ENCODE measurements around the gene PLCB2.
A peak's percentile ranks its signal among the peaks of the same experiment; 100 is the strongest.

Gene PLCB2

DNA sequence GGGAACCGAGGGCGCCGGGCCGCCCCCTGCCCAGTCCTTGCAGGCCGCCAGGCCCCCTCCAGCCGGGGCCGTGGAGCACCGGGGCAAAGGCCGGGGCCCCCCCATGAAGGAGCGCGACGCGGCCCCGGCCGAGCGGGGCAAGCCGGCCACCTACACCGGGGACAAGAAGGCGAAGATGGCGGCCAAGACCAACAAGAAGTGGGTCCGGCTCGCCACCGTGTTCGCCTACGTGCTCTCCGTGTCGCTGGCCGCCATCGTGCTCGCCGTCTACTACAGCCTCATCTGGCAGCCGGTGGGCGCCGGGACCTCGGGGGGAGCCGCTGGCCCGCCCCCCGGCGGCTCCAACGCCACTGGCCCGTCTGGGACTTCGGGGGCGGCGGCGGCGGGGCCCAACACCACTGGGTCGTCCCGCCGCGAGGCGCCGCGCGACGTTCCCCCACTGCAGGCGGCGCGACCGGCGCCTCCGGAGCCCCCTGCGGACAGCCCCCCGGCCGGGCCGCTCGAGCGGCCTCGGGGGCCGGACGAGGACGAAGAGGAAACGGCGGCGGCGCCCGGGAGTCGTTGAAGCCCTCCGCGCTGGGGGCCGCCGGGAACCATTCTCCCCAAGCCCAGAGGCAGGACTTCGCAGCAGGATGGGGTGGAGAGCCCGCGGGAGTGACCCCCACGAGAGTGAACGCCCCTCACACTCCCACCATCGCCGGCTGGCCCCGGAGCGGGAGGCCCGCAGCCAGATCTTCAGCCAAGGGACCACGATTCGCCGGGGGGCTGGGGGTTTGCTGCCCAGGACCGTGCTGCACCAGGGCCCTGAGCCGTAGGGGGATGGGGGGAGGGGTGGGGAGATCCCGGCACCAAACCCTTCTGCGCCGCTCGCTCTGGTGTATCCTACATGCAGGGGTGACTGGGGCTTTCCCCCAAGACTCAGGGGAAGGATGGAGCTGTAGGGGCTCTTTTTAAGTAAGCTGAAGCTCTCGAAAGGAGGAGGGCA lies 16.5 kb upstream of the PLCB2 start:
- DNase-seq = no peak

- DNase-seq = peak; percentile 89
These were observed 15.7 kb upstream of the PLCB2 start, which contains the start of gene INAFM2 for GRCh38 chr15:40323239-40323952. TSS of gene INAFM2 (plus strand) at chr15:40323692. CDS start at chr15:40324056, 364 bp downstream.

- DNase-seq = no peak
These were observed 14.9 kb upstream of the PLCB2 start for GRCh38 chr15:40322531-40323238.

GRCh38 chr15:40320931-40321371 lies 13.2 kb upstream of the PLCB2 start:
- peak; percentile 26 for DNase-seq

DNA sequence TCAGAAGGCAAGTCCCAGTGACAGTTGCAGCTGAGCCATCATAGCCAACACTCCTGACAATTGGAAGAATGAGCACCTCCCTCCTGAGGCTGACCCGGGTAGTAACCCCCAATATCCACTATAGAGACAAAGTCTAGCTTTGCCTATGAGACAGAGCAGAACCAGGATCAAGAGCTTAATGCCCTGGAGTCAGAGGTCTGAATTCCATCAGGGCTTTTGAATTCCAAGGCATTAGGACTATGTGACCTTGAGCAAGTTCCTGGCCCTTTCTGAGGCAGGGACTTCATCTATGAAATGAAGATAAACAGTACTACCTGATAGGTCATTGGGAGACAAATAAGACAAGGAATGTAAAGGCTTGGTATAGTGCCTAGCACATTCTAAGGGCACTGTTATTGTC lies 12.7 kb upstream of the PLCB2 start:
- no peak for DNase-seq

DNA sequence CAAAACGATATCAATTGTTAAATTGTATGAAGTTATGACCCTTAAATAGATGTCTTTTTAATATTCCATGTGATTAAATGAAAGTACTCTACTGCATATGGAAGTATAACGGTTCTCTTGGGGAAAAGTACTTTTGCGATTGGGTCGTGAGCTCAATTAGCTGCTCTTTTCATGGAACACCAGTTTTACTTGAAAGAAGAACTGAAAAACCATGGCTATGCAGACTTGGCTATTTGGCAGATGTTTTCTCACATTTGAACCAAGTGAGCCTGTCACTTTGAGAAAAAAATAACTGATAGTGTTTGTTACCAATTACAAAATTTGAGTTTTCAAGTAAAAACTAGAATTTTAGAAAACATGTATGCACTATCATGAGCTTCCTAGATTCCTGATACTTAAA lies 9.8 kb upstream of the PLCB2 start:
- DNase-seq = no peak

- DNase-seq = no peak
These were observed 9.2 kb upstream of the PLCB2 start for GRCh38 chr15:40316931-40317330.

GRCh38 chr15:40314723-40315276 lies 7.1 kb upstream of the PLCB2 start:
- no peak for DNase-seq

DNA sequence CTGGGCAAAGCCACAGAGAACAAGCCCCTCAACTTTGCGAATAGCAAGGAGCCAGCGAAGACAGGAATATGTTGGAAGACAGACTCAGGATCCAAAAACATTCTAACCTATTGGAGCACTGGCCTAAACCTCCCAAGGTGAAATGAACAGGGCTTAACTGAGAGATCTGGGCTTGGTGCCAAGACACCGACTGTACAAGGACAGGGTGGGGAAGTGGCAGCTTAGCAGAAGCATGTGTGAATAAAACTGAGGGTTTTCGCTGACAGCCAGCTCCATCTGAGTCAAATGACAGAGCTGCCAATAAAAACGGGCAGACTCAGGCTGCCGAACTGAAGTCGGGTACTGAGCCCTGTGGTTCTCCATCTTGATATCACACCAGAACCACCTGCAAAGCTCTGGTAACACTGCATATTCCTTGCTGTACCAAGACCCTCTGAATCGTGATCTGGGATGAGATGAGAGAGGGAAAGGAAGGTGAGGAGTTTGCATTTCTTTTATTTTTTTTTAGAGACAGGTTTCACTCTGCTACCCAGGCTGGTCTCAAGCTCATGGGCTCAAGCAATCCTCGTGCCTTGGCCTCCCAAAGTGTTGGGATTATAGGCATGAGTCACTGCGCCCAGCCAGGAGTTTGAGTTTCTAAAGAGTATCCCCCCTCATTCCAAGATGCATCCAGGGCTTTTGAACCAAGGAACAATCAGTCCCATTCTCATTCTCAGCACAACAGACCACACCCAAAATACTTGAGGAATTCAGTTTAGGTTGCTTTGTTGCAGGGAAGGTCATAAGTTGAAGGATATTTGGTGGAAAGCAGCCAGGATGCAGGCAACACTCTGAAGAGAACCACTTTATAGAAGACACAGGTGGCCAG lies 6.0 kb upstream of the PLCB2 start:
- no peak for DNase-seq

- no peak for DNase-seq
These were observed 4.8 kb upstream of the PLCB2 start for GRCh38 chr15:40312370-40313158.

GRCh38 chr15:40310993-40311392 lies 3.3 kb upstream of the PLCB2 start:
- DNase-seq = no peak

DNA sequence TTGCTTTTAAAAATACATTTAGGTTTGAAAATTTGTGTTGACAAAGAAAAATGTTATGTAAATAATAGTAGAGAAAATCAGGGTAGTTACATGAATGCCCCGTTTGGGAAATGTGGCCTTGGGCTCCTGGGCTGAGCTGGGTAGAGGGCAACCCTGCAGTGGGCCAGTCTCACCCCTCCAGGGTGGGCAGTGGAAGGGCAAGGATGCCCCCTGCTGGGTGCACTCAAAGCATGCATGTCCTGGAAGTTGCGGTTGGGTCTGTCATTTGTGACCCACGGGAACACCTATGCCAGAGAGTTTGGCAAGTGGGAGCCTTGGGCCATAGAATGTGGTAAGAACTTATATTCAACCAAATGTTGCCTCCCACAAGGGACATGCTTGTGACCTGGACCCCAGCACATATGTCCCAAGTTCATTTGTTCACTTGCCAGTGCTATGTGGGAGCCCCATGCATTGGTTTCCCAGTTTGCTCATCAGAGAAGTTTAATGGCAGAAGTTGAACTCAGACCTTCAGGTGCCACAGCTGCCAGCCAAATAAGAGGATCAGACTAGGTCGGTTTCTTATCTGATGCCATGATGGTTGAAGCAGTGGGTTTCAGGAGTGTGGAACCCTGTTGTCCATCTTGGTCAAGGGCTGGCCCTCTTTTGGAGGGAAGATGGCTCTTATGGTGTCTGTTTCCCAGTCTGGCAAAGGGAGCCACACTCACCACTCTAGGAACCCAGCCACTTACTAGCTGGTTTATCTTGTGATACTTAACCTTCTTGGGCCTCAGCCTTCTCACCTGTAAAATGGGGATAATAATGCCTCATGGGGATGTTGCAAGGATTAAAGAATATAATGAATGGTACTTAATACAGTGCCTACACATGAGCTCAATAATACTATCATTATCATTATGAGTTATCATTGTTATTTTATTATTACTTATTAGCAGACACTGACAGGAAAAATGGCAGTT lies 2.5 kb upstream of the PLCB2 start:
- peak; percentile 45 for DNase-seq

DNA sequence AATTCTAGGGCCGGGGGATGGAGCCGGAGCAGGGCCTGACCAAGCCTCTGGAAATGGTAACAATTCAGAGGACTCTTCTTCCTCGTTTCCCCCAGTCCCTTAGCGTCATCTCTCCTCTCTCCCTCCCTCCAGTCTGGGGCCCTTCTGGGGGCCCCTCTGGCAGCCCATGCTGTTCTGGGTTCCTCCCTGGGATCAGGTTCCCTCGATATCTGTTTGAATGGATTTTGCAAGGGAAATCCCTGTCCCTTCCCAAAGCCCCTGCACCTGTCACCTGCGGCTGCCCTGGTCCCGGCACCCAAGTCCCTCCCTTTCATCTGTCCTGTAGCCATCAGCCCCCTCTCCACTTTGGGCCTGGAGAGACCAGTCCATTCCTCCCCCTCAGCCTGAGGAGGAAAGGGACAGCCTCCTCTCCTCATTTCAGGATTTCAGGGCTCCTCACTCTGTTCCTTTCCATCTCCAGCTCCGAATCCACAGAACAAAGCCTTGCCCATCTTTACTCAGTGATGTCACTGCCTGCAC lies 1.7 kb upstream of the PLCB2 start:
- DNase-seq = no peak

DNA sequence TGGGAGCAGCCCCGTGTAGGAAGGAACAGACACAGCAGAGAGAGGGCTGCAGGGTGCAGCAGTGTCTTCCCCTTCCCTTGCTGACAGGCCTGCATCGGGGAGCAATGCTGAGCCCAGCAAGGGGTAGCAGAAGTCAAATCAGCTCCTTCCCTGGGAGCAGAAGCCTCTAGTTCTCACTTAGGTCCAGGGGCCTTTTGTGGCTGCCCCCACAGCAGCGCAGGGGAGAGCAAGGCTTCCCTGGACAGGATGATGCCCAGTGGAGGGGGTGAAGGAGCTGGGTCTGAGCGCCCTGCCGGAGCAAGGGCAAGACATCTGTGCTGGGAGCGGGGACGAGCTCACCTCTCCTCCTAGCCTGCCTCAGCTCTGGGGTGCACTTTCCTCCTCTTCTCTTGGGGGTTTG lies 827 bp downstream of the PLCB2 start:
- DNase-seq = no peak

DNA sequence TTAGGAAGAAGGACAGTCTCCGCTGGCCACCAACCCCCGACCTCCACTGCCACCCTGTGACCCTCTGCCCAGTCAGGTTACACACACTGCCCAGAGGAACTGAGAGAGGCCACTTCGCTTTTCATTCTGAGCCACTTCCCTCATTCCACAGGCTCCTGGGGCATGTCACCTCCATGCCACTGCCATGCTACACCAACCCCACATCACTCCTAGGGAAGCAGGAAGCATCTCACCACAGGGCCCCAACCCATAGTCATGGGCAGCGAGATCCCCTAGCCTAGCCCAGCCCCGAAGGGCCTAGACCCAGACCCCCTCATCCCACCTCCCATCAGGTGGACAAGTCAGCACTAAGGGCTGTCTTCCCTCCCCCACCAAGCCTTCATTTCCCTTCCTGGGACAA lies 1.4 kb downstream of the PLCB2 start:
- DNase-seq = no peak

GRCh38 chr15:40305281-40305680 lies 2.5 kb downstream of the PLCB2 start:
- DNase-seq = no peak

- no peak for DNase-seq
These were observed 4.2 kb downstream of the PLCB2 start for GRCh38 chr15:40303576-40303975.

DNA sequence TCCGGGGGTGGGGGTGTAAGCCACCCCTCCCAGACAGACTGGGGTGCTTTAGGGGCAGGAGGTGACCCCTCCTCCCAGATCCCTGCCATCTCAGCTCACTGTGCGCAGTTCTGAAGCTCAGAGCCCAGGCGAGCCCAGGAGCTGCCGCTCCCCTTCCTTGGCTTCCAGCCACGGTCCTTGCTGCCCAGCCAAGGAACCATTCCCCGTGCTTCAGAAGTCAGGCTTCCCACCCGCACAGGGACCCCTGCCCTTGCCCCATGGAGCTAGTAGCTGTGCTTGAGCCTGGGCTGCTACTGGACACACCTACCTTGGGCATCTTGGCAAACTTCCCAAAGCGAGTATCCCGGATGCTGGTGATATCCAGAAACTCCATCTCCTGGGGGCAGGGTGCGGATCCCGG lies 4.8 kb downstream of the PLCB2 start:
- no peak for DNase-seq

DNA sequence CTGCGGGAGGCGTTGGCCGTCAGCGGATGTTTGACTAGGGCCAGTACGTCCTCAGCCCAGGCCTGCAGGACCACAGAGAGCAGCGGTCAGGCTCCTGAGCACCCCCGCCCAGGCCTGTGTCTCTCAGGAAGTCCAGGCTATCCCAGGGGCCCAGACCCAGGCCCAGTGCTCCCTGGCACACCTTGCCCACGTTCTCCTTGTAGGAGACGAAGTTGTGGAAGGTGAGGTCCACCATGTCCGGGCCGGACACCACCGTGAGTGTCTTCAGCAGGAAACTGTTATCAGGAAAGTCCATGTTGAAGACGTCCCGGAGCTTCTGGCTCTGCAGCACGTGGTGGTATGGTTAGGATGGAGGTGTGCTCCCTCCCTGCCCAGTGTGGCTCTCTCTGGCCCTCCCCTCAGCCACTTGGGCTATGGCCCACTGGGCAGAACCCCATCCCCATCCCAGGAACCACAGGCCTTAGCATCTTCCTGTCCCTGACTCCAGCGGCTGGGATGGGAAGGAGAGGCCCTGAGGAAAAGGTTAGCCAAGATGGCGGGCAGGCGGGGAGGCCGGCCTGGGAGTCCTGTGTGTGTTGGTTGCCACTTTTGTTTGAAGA lies 5.3 kb downstream of the PLCB2 start:
- DNase-seq = no peak
